ENCODE results near the gene NFATC4. TPM values are rescaled to one million over a fixed set of nuclear protein-coding genes. Genes with fewer than 3 reads are reported as not detected.

NFATC4 gene
- total RNA-seq, 2 donors from 2014 or later = not detected

DNA sequence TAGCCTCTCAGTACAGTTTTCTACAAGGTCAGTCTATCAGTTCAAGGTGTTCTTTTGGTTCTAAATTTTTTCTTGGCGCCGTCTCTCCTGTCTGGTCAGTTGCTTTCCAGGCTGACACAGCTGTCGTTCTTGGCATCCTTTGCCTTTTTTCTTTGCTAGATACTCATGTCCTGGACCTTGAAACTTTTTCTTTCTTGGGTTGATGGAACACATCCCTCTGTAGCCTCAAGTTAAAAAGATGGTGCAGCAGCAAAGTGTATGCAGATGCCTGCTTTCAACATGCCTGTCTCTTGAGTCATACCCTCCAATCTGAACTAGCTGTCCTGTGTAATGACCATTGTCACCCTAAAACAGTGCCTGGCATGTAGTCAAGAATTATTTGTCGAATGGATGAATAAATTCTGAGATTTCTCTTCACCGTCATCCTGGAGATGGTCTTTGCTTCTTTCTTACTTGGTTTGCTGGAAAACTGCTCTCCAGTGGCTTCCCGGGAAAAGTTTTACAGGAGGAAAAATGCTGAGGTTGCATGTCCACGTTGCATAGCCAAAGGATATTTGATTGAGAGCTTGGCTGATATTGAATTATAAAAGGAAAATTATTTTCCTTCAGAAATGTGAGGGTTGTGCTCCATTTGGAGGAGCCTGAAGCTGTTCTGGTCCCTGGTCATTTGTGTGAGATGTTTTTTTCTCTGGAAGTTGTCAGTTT lies 35.5 kb downstream of the NFATC4 start:
- H3K9me3 ChIP-seq (ENCODE audit: control insufficient read depth, low read length, poor library complexity, severe bottlenecking) = no peaks in the 10 kb centered on the region
- Mint-ChIP-seq H3K4me1 (peaks cover 15% of the 10 kb centered on the region), H3K27me3 (peaks cover 55% of the 10 kb centered on the region), H3K4me3 (no peak overlapping the region), H3K36me3 (ENCODE audit: low read depth) (peaks cover 5% of the 10 kb centered on the region), H3K27ac (no peak overlapping the region)
- ATAC-seq (no peak), DNase-seq (no peak)

- no peak overlapping the region for H3K4me3 Mint-ChIP-seq
- DNase-seq (no peak), ATAC-seq (no peak)
- peaks cover 10% of the 10 kb centered on the region for H3K4me1 Mint-ChIP-seq
- H3K27me3 Mint-ChIP-seq = peaks cover 50% of the 10 kb centered on the region
- H3K36me3 Mint-ChIP-seq (ENCODE audit: low read depth) = peaks cover 5% of the 10 kb centered on the region
- H3K27ac Mint-ChIP-seq = no peak overlapping the region
- no peaks in the 10 kb centered on the region for H3K9me3 ChIP-seq (ENCODE audit: control insufficient read depth, low read length, poor library complexity, severe bottlenecking)
Measured at GRCh38 chr14:24404814-24405213, 36.8 kb downstream of the NFATC4 start.

DNA sequence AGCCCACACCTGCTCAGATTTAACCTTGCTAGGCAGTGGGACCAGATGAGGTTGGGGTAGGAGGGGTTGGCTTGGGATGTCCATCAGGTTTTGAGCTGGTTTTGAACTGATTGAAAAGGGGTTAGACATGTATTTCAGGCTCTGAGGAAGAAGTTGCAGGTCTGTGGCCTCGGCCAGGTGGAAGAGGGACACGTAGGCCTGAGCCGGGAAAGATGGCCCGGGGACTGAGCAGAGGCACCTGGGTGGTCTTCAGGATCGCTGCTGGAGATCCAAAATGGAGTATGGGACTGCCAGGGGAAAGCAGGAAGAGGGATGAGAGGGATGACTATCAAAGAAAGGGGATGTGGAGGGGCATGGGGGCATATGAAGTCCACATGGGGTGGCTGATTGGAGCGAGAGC lies 38.4 kb downstream of the NFATC4 start:
- no peak overlapping the region for H3K4me3 Mint-ChIP-seq
- no peaks in the 10 kb centered on the region for H3K9me3 ChIP-seq (ENCODE audit: control insufficient read depth, low read length, poor library complexity, severe bottlenecking)
- no peak for DNase-seq
- H3K4me1 Mint-ChIP-seq = peaks cover 9% of the 10 kb centered on the region
- peaks cover 5% of the 10 kb centered on the region for H3K36me3 Mint-ChIP-seq (ENCODE audit: low read depth)
- no peak for ATAC-seq
- H3K27me3 Mint-ChIP-seq = peaks cover 40% of the 10 kb centered on the region
- H3K27ac Mint-ChIP-seq = no peak overlapping the region

GRCh38 chr14:24407608-24408325 lies 39.8 kb downstream of the NFATC4 start:
- Mint-ChIP-seq H3K27me3 (peaks cover 37% of the 10 kb centered on the region), H3K27ac (no peak overlapping the region), H3K4me1 (peaks cover 8% of the 10 kb centered on the region), H3K36me3 (ENCODE audit: low read depth) (peaks cover 5% of the 10 kb centered on the region), H3K4me3 (no peak overlapping the region)
- H3K9me3 ChIP-seq (ENCODE audit: control insufficient read depth, low read length, poor library complexity, severe bottlenecking) = no peaks in the 10 kb centered on the region
- DNase-seq = no peak
- no peak for ATAC-seq

DNA sequence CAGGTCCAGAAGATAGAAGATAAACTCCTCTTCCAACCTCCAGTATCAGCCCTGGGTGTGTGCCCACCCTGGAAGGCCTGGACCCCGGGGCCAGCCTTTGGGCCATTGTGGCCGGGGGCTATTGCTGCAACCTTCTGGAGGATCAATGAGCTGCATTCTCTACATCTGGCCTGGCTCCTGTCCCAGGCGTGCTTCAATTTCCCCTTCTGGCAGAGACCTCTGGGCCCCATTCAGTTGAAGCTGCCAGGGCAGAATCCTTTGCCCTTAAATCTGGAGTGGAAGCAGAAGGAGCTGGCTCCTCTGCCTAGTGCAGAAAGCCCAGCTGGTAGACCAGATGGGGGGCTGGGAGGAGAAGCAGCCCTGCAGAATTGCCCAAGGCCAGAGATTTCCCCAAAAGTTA lies 40.8 kb downstream of the NFATC4 start:
- ATAC-seq (no peak), DNase-seq (no peak)
- H3K27me3 Mint-ChIP-seq = peaks cover 27% of the 10 kb centered on the region
- no peak overlapping the region for H3K27ac Mint-ChIP-seq
- H3K9me3 ChIP-seq (ENCODE audit: control insufficient read depth, low read length, poor library complexity, severe bottlenecking) = no peaks in the 10 kb centered on the region
- no peak overlapping the region for H3K4me3 Mint-ChIP-seq
- peaks cover 5% of the 10 kb centered on the region for H3K36me3 Mint-ChIP-seq (ENCODE audit: low read depth)
- H3K4me1 Mint-ChIP-seq = peaks cover 8% of the 10 kb centered on the region

- Mint-ChIP-seq H3K27me3 (peaks cover 23% of the 10 kb centered on the region), H3K4me1 (peaks cover 8% of the 10 kb centered on the region), H3K36me3 (ENCODE audit: low read depth) (peaks cover 3% of the 10 kb centered on the region), H3K27ac (no peak overlapping the region), H3K4me3 (no peak overlapping the region)
- ATAC-seq (no peak), DNase-seq (no peak)
- no peaks in the 10 kb centered on the region for H3K9me3 ChIP-seq (ENCODE audit: control insufficient read depth, low read length, poor library complexity, severe bottlenecking)
Measured at GRCh38 chr14:24409192-24409591, 41.2 kb downstream of the NFATC4 start.

DNA sequence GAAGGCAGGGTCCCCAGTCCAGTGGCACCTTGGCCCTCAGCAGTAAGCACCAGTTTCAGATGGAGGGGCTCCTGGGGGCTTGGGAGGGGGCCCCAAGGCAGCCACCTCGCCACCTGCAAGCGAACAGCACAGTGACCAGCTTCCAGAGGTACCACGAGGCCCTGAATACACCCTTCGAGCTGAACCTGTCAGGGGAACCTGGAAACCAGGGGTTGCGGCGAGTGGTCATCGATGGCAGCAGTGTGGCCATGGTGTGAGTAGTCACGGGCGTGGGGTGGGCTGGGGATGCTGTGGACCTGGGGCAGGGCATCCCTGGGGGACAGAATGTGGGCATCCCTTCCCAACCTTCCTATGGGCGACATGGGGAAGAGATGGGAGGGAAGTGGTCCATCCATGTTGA lies 42.0 kb downstream of the NFATC4 start:
- no peak for ATAC-seq
- H3K36me3 Mint-ChIP-seq (ENCODE audit: low read depth) = peaks cover 3% of the 10 kb centered on the region
- no peak for DNase-seq
- peaks cover 8% of the 10 kb centered on the region for H3K4me1 Mint-ChIP-seq
- H3K27ac Mint-ChIP-seq = no peak overlapping the region
- no peaks in the 10 kb centered on the region for H3K9me3 ChIP-seq (ENCODE audit: control insufficient read depth, low read length, poor library complexity, severe bottlenecking)
- peaks cover 21% of the 10 kb centered on the region for H3K27me3 Mint-ChIP-seq
- no peak overlapping the region for H3K4me3 Mint-ChIP-seq

DNA sequence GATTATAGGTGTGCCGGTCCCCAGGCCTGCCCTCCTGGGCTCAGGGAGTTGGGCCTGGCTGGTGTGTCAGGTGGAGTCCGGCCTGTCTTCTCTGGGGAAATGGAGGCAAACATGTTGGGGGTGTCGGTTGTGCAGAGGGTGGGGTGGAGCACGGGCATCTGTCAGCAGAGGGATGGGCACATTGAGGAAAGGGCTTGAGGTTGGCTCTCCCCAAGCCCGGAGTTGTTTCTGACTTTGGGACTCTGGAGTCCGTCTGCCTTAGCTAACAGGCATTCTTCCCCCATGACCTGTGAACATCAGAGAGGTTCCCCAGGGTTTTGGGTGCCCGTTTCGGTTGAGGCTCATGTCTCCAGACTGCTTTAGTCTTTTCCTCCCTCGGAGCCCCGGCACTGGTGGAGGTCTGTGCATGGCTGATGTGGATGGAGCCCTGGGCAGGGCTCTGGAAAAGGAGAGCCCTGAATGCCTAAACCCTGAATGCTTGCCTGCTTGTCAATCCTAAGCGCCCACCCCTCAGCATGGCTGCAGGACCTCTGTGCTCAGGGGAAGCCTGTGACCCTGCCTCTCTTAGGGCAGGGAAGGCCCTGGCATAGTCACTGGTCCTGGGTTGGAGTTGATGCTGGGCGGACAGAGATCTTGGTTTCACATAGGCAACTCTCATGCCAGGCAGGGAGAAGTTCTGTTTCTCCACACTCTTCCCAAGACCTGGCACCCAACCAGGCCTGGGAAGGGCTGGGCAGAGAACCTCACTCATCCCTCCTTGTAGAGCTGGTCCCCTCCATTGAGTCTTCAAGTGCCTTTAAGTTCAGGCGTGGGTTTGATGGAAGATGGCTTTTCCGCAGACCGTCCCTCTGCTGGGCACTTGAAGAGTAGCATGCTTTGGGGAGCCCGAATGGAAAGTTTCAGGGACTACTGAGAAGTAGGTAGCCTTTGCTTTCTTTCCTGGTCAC lies 43.7 kb downstream of the NFATC4 start:
- DNase-seq = no peak

GRCh38 chr14:24414077-24414476 lies 46.1 kb downstream of the NFATC4 start:
- no peak overlapping the region for H3K4me3 Mint-ChIP-seq
- ATAC-seq (no peak), DNase-seq (no peak)
- peaks cover 2% of the 10 kb centered on the region for H3K36me3 Mint-ChIP-seq (ENCODE audit: low read depth)
- H3K9me3 ChIP-seq (ENCODE audit: control insufficient read depth, low read length, poor library complexity, severe bottlenecking) = no peaks in the 10 kb centered on the region
- H3K27me3 Mint-ChIP-seq = peaks cover 29% of the 10 kb centered on the region
- no peak overlapping the region for H3K27ac Mint-ChIP-seq
- H3K4me1 Mint-ChIP-seq = peaks cover 8% of the 10 kb centered on the region

More for the DNA sequence above, 43.7 kb downstream of the NFATC4 start:
- Mint-ChIP-seq H3K36me3 (ENCODE audit: low read depth) (no peaks in the 10 kb centered on the region), H3K27me3 (peaks cover 26% of the 10 kb centered on the region), H3K4me3 (no peak overlapping the region), H3K4me1 (peaks cover 8% of the 10 kb centered on the region), H3K27ac (no peak overlapping the region)
- ATAC-seq = peak; percentile 70
- no peaks in the 10 kb centered on the region for H3K9me3 ChIP-seq (ENCODE audit: control insufficient read depth, low read length, poor library complexity, severe bottlenecking)

GRCh38 chr14:24414732-24415420 lies 46.9 kb downstream of the NFATC4 start:
- no peaks in the 10 kb centered on the region for H3K9me3 ChIP-seq (ENCODE audit: control insufficient read depth, low read length, poor library complexity, severe bottlenecking)
- Mint-ChIP-seq H3K36me3 (ENCODE audit: low read depth) (peaks cover 2% of the 10 kb centered on the region), H3K4me3 (no peak overlapping the region), H3K27me3 (peaks cover 36% of the 10 kb centered on the region), H3K27ac (no peak overlapping the region), H3K4me1 (peaks cover 8% of the 10 kb centered on the region)
- no peak for DNase-seq
- no peak for ATAC-seq

DNA sequence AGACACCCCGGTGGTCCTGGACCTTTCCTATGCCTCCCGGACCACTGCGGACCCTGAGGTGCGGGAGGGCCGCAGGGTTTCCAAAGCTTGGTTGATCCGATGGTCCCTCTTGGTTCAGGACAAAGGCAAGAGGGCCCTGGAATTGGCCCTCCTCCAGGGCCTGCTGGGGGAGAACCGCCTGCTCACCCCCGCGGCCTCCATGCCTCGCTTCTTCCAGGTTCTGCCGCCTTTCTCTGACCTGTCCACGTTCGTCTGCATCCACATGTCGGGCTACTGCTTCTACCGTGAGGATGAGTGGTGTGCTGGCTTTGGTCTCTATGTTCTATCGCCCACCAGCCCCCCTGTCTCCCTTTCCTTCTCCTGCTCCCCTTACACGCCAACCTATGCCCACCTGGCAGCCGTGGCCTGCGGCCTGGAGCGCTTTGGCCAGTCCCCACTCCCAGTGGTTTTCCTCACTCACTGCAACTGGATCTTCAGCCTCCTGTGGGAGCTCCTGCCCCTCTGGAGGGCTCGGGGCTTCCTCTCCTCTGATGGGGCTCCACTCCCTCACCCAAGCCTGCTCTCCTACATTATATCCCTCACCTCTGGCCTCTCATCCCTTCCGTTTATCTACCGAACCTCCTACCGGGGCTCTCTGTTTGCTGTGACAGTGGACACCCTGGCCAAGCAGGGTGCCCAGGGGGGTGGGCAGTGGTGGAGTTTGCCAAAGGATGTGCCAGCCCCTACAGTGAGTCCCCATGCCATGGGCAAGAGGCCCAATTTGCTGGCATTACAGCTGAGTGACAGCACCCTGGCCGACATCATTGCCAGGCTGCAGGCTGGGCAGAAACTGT lies 47.7 kb downstream of the NFATC4 start:
- H3K9me3 ChIP-seq (ENCODE audit: control insufficient read depth, low read length, poor library complexity, severe bottlenecking) = no peaks in the 10 kb centered on the region
- H3K27me3 Mint-ChIP-seq = peaks cover 36% of the 10 kb centered on the region
- H3K4me1 Mint-ChIP-seq = peaks cover 8% of the 10 kb centered on the region
- H3K27ac Mint-ChIP-seq = no peak overlapping the region
- DNase-seq (no peak), ATAC-seq (no peak)
- no peak overlapping the region for H3K4me3 Mint-ChIP-seq
- peaks cover 2% of the 10 kb centered on the region for H3K36me3 Mint-ChIP-seq (ENCODE audit: low read depth)

GRCh38 chr14:24416254-24416931 lies 48.4 kb downstream of the NFATC4 start:
- H3K4me1 Mint-ChIP-seq = peaks cover 6% of the 10 kb centered on the region
- H3K27ac Mint-ChIP-seq = no peak overlapping the region
- peaks cover 2% of the 10 kb centered on the region for H3K36me3 Mint-ChIP-seq (ENCODE audit: low read depth)
- H3K4me3 Mint-ChIP-seq = no peak overlapping the region
- peaks cover 36% of the 10 kb centered on the region for H3K27me3 Mint-ChIP-seq
- H3K9me3 ChIP-seq (ENCODE audit: control insufficient read depth, low read length, poor library complexity, severe bottlenecking) = no peaks in the 10 kb centered on the region
- DNase-seq = no peak
- no peak for ATAC-seq
